ENCODE data around the gene IMMP2L.

DNA sequence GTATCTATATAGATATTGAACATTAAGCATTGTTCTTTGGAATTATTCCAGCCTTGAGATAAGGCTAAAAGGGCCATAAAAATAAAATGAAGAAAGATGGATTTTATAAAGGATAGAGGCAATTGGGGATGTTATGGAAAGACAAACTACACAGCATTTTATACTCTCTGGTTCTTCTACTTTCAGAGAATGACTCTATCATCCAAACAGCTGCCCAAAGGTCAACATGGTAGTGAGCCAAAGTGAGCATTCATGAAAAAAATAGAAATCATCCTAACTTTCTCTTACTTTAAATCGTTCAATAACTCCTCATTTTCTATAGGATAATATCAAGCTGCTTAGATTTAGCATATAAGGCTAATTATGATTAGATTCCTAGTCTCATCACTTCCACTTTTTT lies 25.2 kb downstream of the IMMP2L start:
- TF ChIP-seq, protein P1, sequence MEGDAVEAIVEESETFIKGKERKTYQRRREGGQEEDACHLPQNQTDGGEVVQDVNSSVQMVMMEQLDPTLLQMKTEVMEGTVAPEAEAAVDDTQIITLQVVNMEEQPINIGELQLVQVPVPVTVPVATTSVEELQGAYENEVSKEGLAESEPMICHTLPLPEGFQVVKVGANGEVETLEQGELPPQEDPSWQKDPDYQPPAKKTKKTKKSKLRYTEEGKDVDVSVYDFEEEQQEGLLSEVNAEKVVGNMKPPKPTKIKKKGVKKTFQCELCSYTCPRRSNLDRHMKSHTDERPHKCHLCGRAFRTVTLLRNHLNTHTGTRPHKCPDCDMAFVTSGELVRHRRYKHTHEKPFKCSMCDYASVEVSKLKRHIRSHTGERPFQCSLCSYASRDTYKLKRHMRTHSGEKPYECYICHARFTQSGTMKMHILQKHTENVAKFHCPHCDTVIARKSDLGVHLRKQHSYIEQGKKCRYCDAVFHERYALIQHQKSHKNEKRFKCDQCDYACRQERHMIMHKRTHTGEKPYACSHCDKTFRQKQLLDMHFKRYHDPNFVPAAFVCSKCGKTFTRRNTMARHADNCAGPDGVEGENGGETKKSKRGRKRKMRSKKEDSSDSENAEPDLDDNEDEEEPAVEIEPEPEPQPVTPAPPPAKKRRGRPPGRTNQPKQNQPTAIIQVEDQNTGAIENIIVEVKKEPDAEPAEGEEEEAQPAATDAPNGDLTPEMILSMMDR (IDR thresholded peaks at IDR 0.05; ENCODE audit: extremely low read depth in 1 of 2, insufficient read depth in 1 of 2, low read depth in 1 of 2, low read length in 2 of 2) = no peak
- no peak for TF ChIP-seq JUN (IDR thresholded peaks at IDR 0.05; ENCODE audit: borderline replicate concordance, insufficient read depth, insufficient read length, low read depth)
- TF ChIP-seq, protein P2, sequence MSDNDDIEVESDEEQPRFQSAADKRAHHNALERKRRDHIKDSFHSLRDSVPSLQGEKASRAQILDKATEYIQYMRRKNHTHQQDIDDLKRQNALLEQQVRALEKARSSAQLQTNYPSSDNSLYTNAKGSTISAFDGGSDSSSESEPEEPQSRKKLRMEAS (IDR thresholded peaks at IDR 0.05; ENCODE audit: insufficient read depth, insufficient read length) = no peak
- no peak for TF ChIP-seq POLR2A (IDR thresholded peaks at IDR 0.05; ENCODE audit: low read depth, low read length)
- TF ChIP-seq EZH2 (IDR thresholded peaks at IDR 0.05; ENCODE audit: borderline replicate concordance, low read depth, low read length, severe bottlenecking) = no peak
- no peak for TF ChIP-seq GATA2 (IDR thresholded peaks at IDR 0.05; ENCODE audit: insufficient read depth, insufficient read length, low read depth, low read length)
- TF ChIP-seq POLR2AphosphoS5 (IDR thresholded peaks at IDR 0.05; ENCODE audit: insufficient read depth, low read depth, low read length) = no peak
- no peak for TF ChIP-seq MYC (IDR thresholded peaks at IDR 0.05; ENCODE audit: low read depth, low read length)
